NCI-H82 treated with DMSO at 0.1 percent for 48 hours (cell line): Measurements from ENCODE around the gene CCBE1.
"Not testable (repeated sequence)": the region's sequence is repeated elsewhere in the genome, so short reads cannot be mapped to it uniquely, and the experiment has no call there.

Source experiments
- DNase-seq: peaks from one replicate; lab custom pipeline; 2025; ENCODE audit not compliant: unreplicated experiment; lab: John Stamatoyannopoulos, UW

The CCBE1 gene

GRCh38 chr18:59684777-59685176, 12.4 kb downstream of the CCBE1 start:
- no peak for DNase-seq

- peak; percentile 21 for DNase-seq
Observed at GRCh38 chr18:59681521-59682004, 15.7 kb downstream of the CCBE1 start.

GRCh38 chr18:59681051-59681450, 16.2 kb downstream of the CCBE1 start:
- no peak for DNase-seq

GRCh38 chr18:59675346-59675745, 21.9 kb downstream of the CCBE1 start:
- DNase-seq: no peak

- no peak for DNase-seq
Observed at GRCh38 chr18:59674903-59675270, 22.3 kb downstream of the CCBE1 start.

- DNase-seq: no peak
Observed at GRCh38 chr18:59674186-59674902, 22.9 kb downstream of the CCBE1 start.

GRCh38 chr18:59672235-59672711, 24.9 kb downstream of the CCBE1 start:
- no peak for DNase-seq

- no peak for DNase-seq
Observed at GRCh38 chr18:59671551-59671950, 25.7 kb downstream of the CCBE1 start.

GRCh38 chr18:59669872-59670657, 27.2 kb downstream of the CCBE1 start:
- no peak for DNase-seq

GRCh38 chr18:59667488-59667887, 29.7 kb downstream of the CCBE1 start:
- no peak for DNase-seq

- not testable (repeated sequence) for DNase-seq
Observed at GRCh38 chr18:59666007-59666402, 31.2 kb downstream of the CCBE1 start.

GRCh38 chr18:59665057-59666006, 31.9 kb downstream of the CCBE1 start:
- no peak for DNase-seq

GRCh38 chr18:59664329-59664728, 32.9 kb downstream of the CCBE1 start:
- no peak for DNase-seq

- DNase-seq: no peak
Observed at GRCh38 chr18:59663096-59663495, 34.1 kb downstream of the CCBE1 start.

- no peak for DNase-seq
Observed at GRCh38 chr18:59661891-59662701, 35.1 kb downstream of the CCBE1 start.

- no peak for DNase-seq
Observed at GRCh38 chr18:59660786-59661743, 36.2 kb downstream of the CCBE1 start.

- DNase-seq: no peak
Observed at GRCh38 chr18:59660366-59660765, 36.9 kb downstream of the CCBE1 start.

GRCh38 chr18:59659508-59660170, 37.6 kb downstream of the CCBE1 start:
- DNase-seq: no peak

GRCh38 chr18:59658941-59659340, 38.3 kb downstream of the CCBE1 start:
- DNase-seq: no peak
